Stimulated activated CD4-positive, alpha-beta T cell treated with anti-CD3 and anti-CD28 coated beads, Interleukin-2, amount 100 ng/mL, for 48 hours (primary cell): ENCODE data around the gene FAM200A.

Source experiments
- DNase-seq, 2 donors: peaks; one replicate each; pipeline ENCODE4 v3.0.0-alpha.2; 2020

The FAM200A gene

GRCh38 chr7:99499721-99500636, 51.9 kb downstream of the FAM200A start, which contains the start of gene ZNF394:
ZNF394 (minus strand) TSS chr7:99500281; CDS start chr7:99500093, 188 bp downstream.
- peak; percentile 84 to 85 for DNase-seq

GRCh38 chr7:99499371-99499720, 52.6 kb downstream of the FAM200A start:
- no peak for DNase-seq

GRCh38 chr7:99498546-99498944, 53.4 kb downstream of the FAM200A start:
- DNase-seq = no peak

- DNase-seq = no peak
Measured at GRCh38 chr7:99497766-99498545, 54.0 kb downstream of the FAM200A start.
